ENCODE measurements around the gene OR51I1. TPM values are rescaled to one million over a fixed set of nuclear protein-coding genes. Genes with fewer than 3 reads are reported as not detected.

Gene OR51I1
- polyA plus RNA-seq, 2 of the 4 experiments (the other 2 are of a cell fraction): not detected

- ATAC-seq: no peak
- Histone ChIP-seq H3K27ac (no peak overlapping the region), H3K4me1 (no peaks in the 10 kb centered on the region), H3K9me3 (no peaks in the 10 kb centered on the region), H3K4me2 (no peak overlapping the region), H3K4me3 (no peak overlapping the region)
- ChIA-PET POLR2A (no interaction called here), CTCF (no interaction called here)
- no peak for TF ChIP-seq HEYL (CRISPR knock-in tag; IDR thresholded peaks at IDR 0.05)
- TF ChIP-seq ZSCAN20 (CRISPR knock-in tag; IDR thresholded peaks at IDR 0.05): no peak
- no peak for TF ChIP-seq EP300 (IDR thresholded peaks at IDR 0.05)
- TF ChIP-seq HOXA7 (CRISPR knock-in tag; IDR thresholded peaks at IDR 0.05): no peak
- no peak for TF ChIP-seq USF2 (IDR thresholded peaks at IDR 0.05)
- no peak for FAIRE-seq
- DNase-seq (ENCODE audit: low read depth in 1 of 2, low spot score in 1 of 2): no peak
Observed at GRCh38 chr11:5394091-5394490, 47.2 kb downstream of the OR51I1 start.

Other genes starting within 250 kb of the OR51I1 start
- gene OR51V1, start 240.8 kb downstream of the OR51I1 start, polyA plus RNA-seq (2011; rRNA removed): not detected in 2 replicates
- gene OR51V1, start 240.8 kb downstream of the OR51I1 start, polyA plus RNA-seq (2017; fragmentation: RNase III; extraction: RNeasy Plus Mini Kit Qiagen cat#74134 plus additional on column Dnase treatment): not detected in 3 replicates
- 0.30 TPM in 1 of 2 replicates, not detected in the other for gene HBB, start 214.4 kb downstream of the OR51I1 start, polyA plus RNA-seq (2011; rRNA removed)
- gene HBB, start 214.4 kb downstream of the OR51I1 start, polyA plus RNA-seq (2017; fragmentation: RNase III; extraction: RNeasy Plus Mini Kit Qiagen cat#74134 plus additional on column Dnase treatment): not detected in 3 replicates
- not detected in 2 replicates for gene HBD, start 207.0 kb downstream of the OR51I1 start, polyA plus RNA-seq (2011; rRNA removed)
- gene HBD, start 207.0 kb downstream of the OR51I1 start, polyA plus RNA-seq (2017; fragmentation: RNase III; extraction: RNeasy Plus Mini Kit Qiagen cat#74134 plus additional on column Dnase treatment): not detected in 3 replicates
- gene HBG1, start 191.7 kb downstream of the OR51I1 start, polyA plus RNA-seq (2011; rRNA removed): not detected in 2 replicates
- gene HBG1, start 191.7 kb downstream of the OR51I1 start, polyA plus RNA-seq (2017; fragmentation: RNase III; extraction: RNeasy Plus Mini Kit Qiagen cat#74134 plus additional on column Dnase treatment): not detected in 3 replicates
- not detected in 2 replicates for gene HBG2, start 186.7 kb downstream of the OR51I1 start, polyA plus RNA-seq (2011; rRNA removed)
- gene HBG2, start 186.7 kb downstream of the OR51I1 start, polyA plus RNA-seq (2017; fragmentation: RNase III; extraction: RNeasy Plus Mini Kit Qiagen cat#74134 plus additional on column Dnase treatment): not detected in 3 replicates
- 0.24 and 0.32 TPM in 2 replicates for gene HBE1, start 171.6 kb downstream of the OR51I1 start, polyA plus RNA-seq (2011; rRNA removed)
- 0.10 TPM in 1 of 3 replicates, not detected in the others for gene HBE1, start 171.6 kb downstream of the OR51I1 start, polyA plus RNA-seq (2017; fragmentation: RNase III; extraction: RNeasy Plus Mini Kit Qiagen cat#74134 plus additional on column Dnase treatment)
- gene OR51B4, start 139.6 kb downstream of the OR51I1 start, polyA plus RNA-seq (2011; rRNA removed): 0.11 TPM in 1 of 2 replicates, not detected in the other
- gene OR51B4, start 139.6 kb downstream of the OR51I1 start, polyA plus RNA-seq (2017; fragmentation: RNase III; extraction: RNeasy Plus Mini Kit Qiagen cat#74134 plus additional on column Dnase treatment): not detected in 3 replicates
- not detected in 2 replicates for gene OR51B2, start 117.2 kb downstream of the OR51I1 start, polyA plus RNA-seq (2011; rRNA removed)
- not detected in 3 replicates for gene OR51B2, start 117.2 kb downstream of the OR51I1 start, polyA plus RNA-seq (2017; fragmentation: RNase III; extraction: RNeasy Plus Mini Kit Qiagen cat#74134 plus additional on column Dnase treatment)
- gene OR51B5, start 98.0 kb downstream of the OR51I1 start, polyA plus RNA-seq (2011; rRNA removed): 0.09 and 0.19 TPM in 2 replicates
- 0.06 to 0.10 TPM in 2 of 3 replicates, not detected in the other for gene OR51B5, start 98.0 kb downstream of the OR51I1 start, polyA plus RNA-seq (2017; fragmentation: RNase III; extraction: RNeasy Plus Mini Kit Qiagen cat#74134 plus additional on column Dnase treatment)
- gene OR51B6, start 90.0 kb downstream of the OR51I1 start, polyA plus RNA-seq (2011; rRNA removed): not detected in 2 replicates
- not detected in 3 replicates for gene OR51B6, start 90.0 kb downstream of the OR51I1 start, polyA plus RNA-seq (2017; fragmentation: RNase III; extraction: RNeasy Plus Mini Kit Qiagen cat#74134 plus additional on column Dnase treatment)
- not detected in 2 replicates for gene OR51M1, start 57.7 kb downstream of the OR51I1 start, polyA plus RNA-seq (2011; rRNA removed)
- gene OR51M1, start 57.7 kb downstream of the OR51I1 start, polyA plus RNA-seq (2017; fragmentation: RNase III; extraction: RNeasy Plus Mini Kit Qiagen cat#74134 plus additional on column Dnase treatment): not detected in 3 replicates
- not detected in 2 replicates for gene OR51Q1, start 19.4 kb downstream of the OR51I1 start, polyA plus RNA-seq (2011; rRNA removed)
- not detected in 3 replicates for gene OR51Q1, start 19.4 kb downstream of the OR51I1 start, polyA plus RNA-seq (2017; fragmentation: RNase III; extraction: RNeasy Plus Mini Kit Qiagen cat#74134 plus additional on column Dnase treatment)
- gene OR51I2, start 7.8 kb upstream of the OR51I1 start, polyA plus RNA-seq (2011; rRNA removed): not detected in 2 replicates
- gene OR51I2, start 7.8 kb upstream of the OR51I1 start, polyA plus RNA-seq (2017; fragmentation: RNase III; extraction: RNeasy Plus Mini Kit Qiagen cat#74134 plus additional on column Dnase treatment): not detected in 3 replicates
- gene OR52D1, start 47.2 kb upstream of the OR51I1 start, polyA plus RNA-seq (2011; rRNA removed): not detected in 2 replicates
- not detected in 3 replicates for gene OR52D1, start 47.2 kb upstream of the OR51I1 start, polyA plus RNA-seq (2017; fragmentation: RNase III; extraction: RNeasy Plus Mini Kit Qiagen cat#74134 plus additional on column Dnase treatment)
- gene UBQLN3, start 68.4 kb upstream of the OR51I1 start, polyA plus RNA-seq (2011; rRNA removed): not detected in 2 replicates
- not detected in 3 replicates for gene UBQLN3, start 68.4 kb upstream of the OR51I1 start, polyA plus RNA-seq (2017; fragmentation: RNase III; extraction: RNeasy Plus Mini Kit Qiagen cat#74134 plus additional on column Dnase treatment)
- 0.41 and 0.71 TPM in 2 replicates for gene UBQLNL, start 75.2 kb upstream of the OR51I1 start, polyA plus RNA-seq (2011; rRNA removed)
- 0.06 to 0.13 TPM (median 0.12 TPM) in 3 replicates for gene UBQLNL, start 75.2 kb upstream of the OR51I1 start, polyA plus RNA-seq (2017; fragmentation: RNase III; extraction: RNeasy Plus Mini Kit Qiagen cat#74134 plus additional on column Dnase treatment)
- gene OR52H1, start 107.0 kb upstream of the OR51I1 start, polyA plus RNA-seq (2011; rRNA removed): not detected in 2 replicates
- gene OR52H1, start 107.0 kb upstream of the OR51I1 start, polyA plus RNA-seq (2017; fragmentation: RNase III; extraction: RNeasy Plus Mini Kit Qiagen cat#74134 plus additional on column Dnase treatment): not detected in 3 replicates
- not detected in 2 replicates for gene OR52B6, start 139.4 kb upstream of the OR51I1 start, polyA plus RNA-seq (2011; rRNA removed)
- gene OR52B6, start 139.4 kb upstream of the OR51I1 start, polyA plus RNA-seq (2017; fragmentation: RNase III; extraction: RNeasy Plus Mini Kit Qiagen cat#74134 plus additional on column Dnase treatment): not detected in 3 replicates
- gene TRIM6, start 155.1 kb upstream of the OR51I1 start, polyA plus RNA-seq (2011; rRNA removed): 44.1 and 52.8 TPM in 2 replicates
- gene TRIM6, start 155.1 kb upstream of the OR51I1 start, polyA plus RNA-seq (2017; fragmentation: RNase III; extraction: RNeasy Plus Mini Kit Qiagen cat#74134 plus additional on column Dnase treatment): 22.6 to 27.5 TPM (median 22.9 TPM) in 3 replicates
- 11.7 and 15.2 TPM in 2 replicates for gene TRIM34, start 183.5 kb upstream of the OR51I1 start, polyA plus RNA-seq (2011; rRNA removed)
- 6.1 to 8.1 TPM (median 6.8 TPM) in 3 replicates for gene TRIM34, start 183.5 kb upstream of the OR51I1 start, polyA plus RNA-seq (2017; fragmentation: RNase III; extraction: RNeasy Plus Mini Kit Qiagen cat#74134 plus additional on column Dnase treatment)
- 30.5 and 32.6 TPM in 2 replicates for gene TRIM5, start 243.6 kb upstream of the OR51I1 start, polyA plus RNA-seq (2011; rRNA removed)
- 19.6 to 22.8 TPM (median 21.9 TPM) in 3 replicates for gene TRIM5, start 243.6 kb upstream of the OR51I1 start, polyA plus RNA-seq (2017; fragmentation: RNase III; extraction: RNeasy Plus Mini Kit Qiagen cat#74134 plus additional on column Dnase treatment)
- 2.4 and 2.7 TPM in 2 replicates for gene TRIM22, start 248.3 kb upstream of the OR51I1 start, polyA plus RNA-seq (2011; rRNA removed)
- gene TRIM22, start 248.3 kb upstream of the OR51I1 start, polyA plus RNA-seq (2017; fragmentation: RNase III; extraction: RNeasy Plus Mini Kit Qiagen cat#74134 plus additional on column Dnase treatment): 1.2 to 1.5 TPM (median 1.4 TPM) in 3 replicates